Fibroblast of lung (primary cell): ENCODE results near the gene LATS1.

Experiments used
- EZH2 ChIP-seq: IDR thresholded peaks from 2 replicates; pipeline ENCODE4 v1.5.1; 2012; ENCODE audit warnings: low read length, control low read depth, mild to moderate bottlenecking; ENCODE audit errors: missing control alignments
- TF ChIP-seq, protein P1 (sequence below), 2 donors: IDR thresholded peaks in 1 of 2; conservative IDR thresholded peaks in 1 of 2; 1 replicate in 1 of 2; 2 replicates in 1 of 2; pipeline ENCODE4 v1.5.1; 2011 to 2012; ENCODE audit warnings: low read length in 2 of 2, control low read depth in 1 of 2, inconsistent platforms in 1 of 2, low read depth in 1 of 2, mild to moderate bottlenecking in 1 of 2

DNA sequence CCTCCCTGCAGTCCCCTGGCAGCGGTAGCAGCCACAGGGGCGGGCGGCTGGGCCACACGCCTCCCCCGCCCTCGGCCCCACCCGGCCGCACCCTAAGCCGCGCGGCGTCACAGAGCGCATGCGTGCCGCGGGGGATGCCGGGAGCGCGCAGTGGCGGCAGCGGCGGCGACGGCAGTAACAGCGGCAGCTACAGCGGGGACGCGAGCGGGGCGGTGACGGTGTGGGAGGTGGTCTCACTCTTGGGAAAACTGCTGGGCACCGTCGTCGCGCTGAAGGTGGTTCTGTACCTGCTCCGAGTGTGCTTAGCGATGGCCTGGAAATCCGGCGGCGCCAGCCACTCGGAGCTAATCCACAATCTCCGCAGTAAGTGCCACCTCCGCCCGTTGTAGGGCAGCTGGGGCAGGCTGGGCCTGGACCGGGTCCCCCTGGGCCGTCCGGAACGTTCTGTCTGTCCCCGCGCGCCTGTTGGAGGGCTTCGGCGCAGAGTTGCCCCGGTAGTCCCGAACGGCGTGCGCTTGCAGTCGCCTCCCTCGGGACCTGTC is 31.8 kb upstream of the LATS1 start, which contains the start of gene PCMT1:
- TF ChIP-seq, protein P1, sequence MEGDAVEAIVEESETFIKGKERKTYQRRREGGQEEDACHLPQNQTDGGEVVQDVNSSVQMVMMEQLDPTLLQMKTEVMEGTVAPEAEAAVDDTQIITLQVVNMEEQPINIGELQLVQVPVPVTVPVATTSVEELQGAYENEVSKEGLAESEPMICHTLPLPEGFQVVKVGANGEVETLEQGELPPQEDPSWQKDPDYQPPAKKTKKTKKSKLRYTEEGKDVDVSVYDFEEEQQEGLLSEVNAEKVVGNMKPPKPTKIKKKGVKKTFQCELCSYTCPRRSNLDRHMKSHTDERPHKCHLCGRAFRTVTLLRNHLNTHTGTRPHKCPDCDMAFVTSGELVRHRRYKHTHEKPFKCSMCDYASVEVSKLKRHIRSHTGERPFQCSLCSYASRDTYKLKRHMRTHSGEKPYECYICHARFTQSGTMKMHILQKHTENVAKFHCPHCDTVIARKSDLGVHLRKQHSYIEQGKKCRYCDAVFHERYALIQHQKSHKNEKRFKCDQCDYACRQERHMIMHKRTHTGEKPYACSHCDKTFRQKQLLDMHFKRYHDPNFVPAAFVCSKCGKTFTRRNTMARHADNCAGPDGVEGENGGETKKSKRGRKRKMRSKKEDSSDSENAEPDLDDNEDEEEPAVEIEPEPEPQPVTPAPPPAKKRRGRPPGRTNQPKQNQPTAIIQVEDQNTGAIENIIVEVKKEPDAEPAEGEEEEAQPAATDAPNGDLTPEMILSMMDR (conservative IDR thresholded peaks at IDR 0.05 in 1 of 2, IDR thresholded peaks at IDR 0.05 in 1 of 2; ENCODE audit: low read depth in 1 of 2, low read length in 2 of 2): no peak
- TF ChIP-seq EZH2: no peak
